ENCODE results near the gene PDE1A.

DNA sequence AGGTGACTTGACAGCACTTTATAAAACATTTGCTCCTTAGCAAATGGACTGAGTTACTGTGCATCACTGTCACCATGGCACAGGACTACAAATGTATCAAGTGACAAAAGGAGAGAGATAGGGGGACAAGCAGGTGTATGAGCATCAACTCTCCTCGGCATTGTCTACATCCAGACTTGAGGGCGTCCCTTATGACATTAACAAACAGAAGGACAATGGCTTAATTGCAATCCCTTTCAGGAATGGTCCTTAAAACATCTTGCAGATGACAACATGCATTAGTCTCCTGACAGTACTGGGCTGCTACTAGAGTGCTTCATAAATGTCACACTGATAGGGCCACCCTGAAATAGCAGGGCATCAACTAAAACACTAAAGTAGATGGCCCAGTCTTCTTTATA is 198.8 kb downstream of the PDE1A start:
- TF ChIP-seq, protein P1, sequence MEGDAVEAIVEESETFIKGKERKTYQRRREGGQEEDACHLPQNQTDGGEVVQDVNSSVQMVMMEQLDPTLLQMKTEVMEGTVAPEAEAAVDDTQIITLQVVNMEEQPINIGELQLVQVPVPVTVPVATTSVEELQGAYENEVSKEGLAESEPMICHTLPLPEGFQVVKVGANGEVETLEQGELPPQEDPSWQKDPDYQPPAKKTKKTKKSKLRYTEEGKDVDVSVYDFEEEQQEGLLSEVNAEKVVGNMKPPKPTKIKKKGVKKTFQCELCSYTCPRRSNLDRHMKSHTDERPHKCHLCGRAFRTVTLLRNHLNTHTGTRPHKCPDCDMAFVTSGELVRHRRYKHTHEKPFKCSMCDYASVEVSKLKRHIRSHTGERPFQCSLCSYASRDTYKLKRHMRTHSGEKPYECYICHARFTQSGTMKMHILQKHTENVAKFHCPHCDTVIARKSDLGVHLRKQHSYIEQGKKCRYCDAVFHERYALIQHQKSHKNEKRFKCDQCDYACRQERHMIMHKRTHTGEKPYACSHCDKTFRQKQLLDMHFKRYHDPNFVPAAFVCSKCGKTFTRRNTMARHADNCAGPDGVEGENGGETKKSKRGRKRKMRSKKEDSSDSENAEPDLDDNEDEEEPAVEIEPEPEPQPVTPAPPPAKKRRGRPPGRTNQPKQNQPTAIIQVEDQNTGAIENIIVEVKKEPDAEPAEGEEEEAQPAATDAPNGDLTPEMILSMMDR (conservative IDR thresholded peaks at IDR 0.05; ENCODE audit: low read length) = no peak
- TF ChIP-seq EZH2phosphoT487 (IDR thresholded peaks at IDR 0.05; ENCODE audit: borderline replicate concordance) = no peak

Measured in Loucy (cell line).